HG03139 (cell line): ENCODE data around the gene WHRN.

Experiments used
- ATAC-seq: cut with Tn5 transposase; IDR thresholded peaks from one replicate; pipeline ENCODE4 v1.9.1; 2021; ENCODE audit not compliant: unreplicated experiment

Gene WHRN

GRCh38 chr9:114401344-114401743 lies 103.9 kb downstream of the WHRN start:
- ATAC-seq = no peak

- no peak for ATAC-seq
Observed at GRCh38 chr9:114400772-114401171, 104.5 kb downstream of the WHRN start.

GRCh38 chr9:114400219-114400618 lies 105.1 kb downstream of the WHRN start:
- no peak for ATAC-seq

- ATAC-seq = no peak
Observed at GRCh38 chr9:114399381-114399780, 105.9 kb downstream of the WHRN start.

GRCh38 chr9:114397848-114398605 lies 107.2 kb downstream of the WHRN start:
- ATAC-seq = peak; percentile 73

- no peak for ATAC-seq
Observed at GRCh38 chr9:114397219-114397847, 107.9 kb downstream of the WHRN start.

- no peak for ATAC-seq
Observed at GRCh38 chr9:114396558-114397218, 108.6 kb downstream of the WHRN start.

- no peak for ATAC-seq
Observed at GRCh38 chr9:114395768-114396167, 109.5 kb downstream of the WHRN start.

GRCh38 chr9:114395334-114395617 lies 110.0 kb downstream of the WHRN start:
- no peak for ATAC-seq

- no peak for ATAC-seq
Observed at GRCh38 chr9:114394523-114395333, 110.5 kb downstream of the WHRN start.

- ATAC-seq = no peak
Observed at GRCh38 chr9:114392749-114393112, 112.5 kb downstream of the WHRN start.

- ATAC-seq = no peak
Observed at GRCh38 chr9:114390952-114391351, 114.3 kb downstream of the WHRN start.

GRCh38 chr9:114389612-114390368 lies 115.5 kb downstream of the WHRN start:
- no peak for ATAC-seq

GRCh38 chr9:114388764-114389375 lies 116.4 kb downstream of the WHRN start:
- no peak for ATAC-seq

- no peak for ATAC-seq
Observed at GRCh38 chr9:114388357-114388682, 117.0 kb downstream of the WHRN start.

GRCh38 chr9:114387680-114388356 lies 117.5 kb downstream of the WHRN start, which contains the start of gene AKNA:
Gene AKNA (minus strand): TSS chr9:114387982. CDS start chr9:114381333, 6,649 bp downstream.
- ATAC-seq = peak; percentile 29

GRCh38 chr9:114386886-114387679 lies 118.2 kb downstream of the WHRN start:
- ATAC-seq = no peak

- no peak for ATAC-seq
Observed at GRCh38 chr9:114386361-114386885, 118.8 kb downstream of the WHRN start.
